Aorta (tissue), 5 donors: ENCODE data around the gene TSPAN18. TPM values are rescaled to one million over a fixed set of nuclear protein-coding genes. Genes with fewer than 3 reads are reported as not detected.

Source experiments
- ATAC-seq: fragments of 200-7000 bp; cut with Tn5 transposase; one replicate; pipeline ENCODE4 v1.9.1; 2022; ENCODE audit warnings: moderate library complexity; ENCODE audit not compliant: low FRiP score
- DNase-seq, 2 donors: peaks; one replicate each; pipeline ENCODE4 v3.0.0-alpha.2; 2020
- H3K27ac ChIP-seq, 2 donors: one replicate each; pipeline ENCODE4 v1.5.1; 2013; ENCODE audit warnings: low read length in 2 of 2, mild to moderate bottlenecking in 2 of 2, moderate library complexity in 2 of 2, control low read depth in 1 of 2, inconsistent platforms in 1 of 2, low read depth in 1 of 2
- H3K27me3 ChIP-seq, 2 donors: one replicate each; pipeline ENCODE4 v1.6.1; 2013; ENCODE audit warnings: control low read depth in 1 of 2, low read length in 1 of 2, mild to moderate bottlenecking in 1 of 2, moderate library complexity in 1 of 2; ENCODE audit not compliant: insufficient read depth in 2 of 2, control insufficient read depth in 1 of 2
- H3K36me3 ChIP-seq, 2 donors: one replicate each; pipeline ENCODE4 v1.6.1; 2013; ENCODE audit warnings: control low read depth in 1 of 2, low read length in 1 of 2, mild to moderate bottlenecking in 1 of 2; ENCODE audit not compliant: insufficient read depth in 2 of 2, control insufficient read depth in 1 of 2
- H3K4me1 ChIP-seq, 2 donors: one replicate each; pipeline ENCODE4 v1.6.1; 2013; ENCODE audit warnings: low read length in 2 of 2, control low read depth in 1 of 2, mild to moderate bottlenecking in 1 of 2, moderate library complexity in 1 of 2; ENCODE audit not compliant: insufficient read depth in 2 of 2, control insufficient read depth in 1 of 2
- H3K4me3 ChIP-seq, 2 donors: one replicate each; pipeline ENCODE4 v1.5.1; 2013; ENCODE audit warnings: low read length in 2 of 2, control low read depth in 1 of 2, mild to moderate bottlenecking in 1 of 2
- H3K9me3 ChIP-seq: one replicate; pipeline ENCODE4 v1.6.1; 2013; ENCODE audit warnings: mild to moderate bottlenecking, low read length; ENCODE audit not compliant: control insufficient read depth
- WGBS, 2 donors: extraction: QIAGEN DNeasy Blood & Tissue Kit; methylation state at CpG; one replicate each; pipeline ENCODE4 v1.1.7; 2013; 5-methylcytosine and 5-hydroxymethylcytosine counted together
- intact Hi-C, 2 donors: fragments of 100-400 bp; cut with DNase I; formaldehyde crosslinking; loops; one replicate each; pipeline versions ENCODE4 v1.14.2 to v1.15.0; 2022
- polyA plus RNA-seq, 2 donors: library from polyadenylated mRNA; stranded (reverse); fragments of 200-250 nt; gene quantifications; one replicate each; pipeline ENCODE4 v1.2.3, GENCODE V29; 2013
- total RNA-seq, 2 donors: library from RNA; stranded (reverse); fragmentation: NEBNext Ultra II Directional; extraction: Animal tissue kit (Norgen Biotek cat#: 25700); gene quantifications; one replicate each; pipeline ENCODE4 v1.2.1, GENCODE V29; 2021
- donor health status: healthy with polysubstance abuse.
- donor health status: Bipolar disorder and iron deficiency.
- donor health status: DM: no; HTN: no; CAD: no.
- donor health status: DM: no; HTN: no; CAD: no.
- donor health status: DM: yes; HTN: yes; CAD: no.

Gene TSPAN18
- total and polyA plus RNA-seq, 4 donors = 1.0 to 44.9 (median 18.0) TPM

DNA sequence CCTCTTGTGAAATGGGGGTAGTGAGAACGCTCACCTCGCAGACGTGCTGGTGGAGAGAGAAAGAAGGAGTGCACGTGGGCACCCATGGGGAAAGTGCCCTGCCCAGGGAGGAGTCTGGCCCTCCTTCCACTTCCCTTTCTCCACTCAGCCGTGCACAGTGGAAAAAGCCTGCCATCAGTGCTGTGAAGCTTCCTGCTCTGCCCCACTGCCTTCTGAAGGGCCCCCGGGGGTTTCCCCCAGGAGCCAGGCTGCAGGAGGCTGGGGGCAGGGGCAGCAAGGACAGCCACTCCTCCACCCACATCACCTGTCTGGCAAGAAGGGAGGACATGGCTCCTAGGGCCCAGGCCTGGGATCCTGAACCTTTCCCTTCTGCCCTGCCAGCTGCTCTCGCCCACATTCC lies 216.4 kb downstream of the TSPAN18 start:
- no peak overlapping the region for H3K27ac ChIP-seq
- no peaks in the 10 kb centered on the region for H3K9me3 ChIP-seq
- 87 to 89% methylated on average over 6 to 7 of the region's 7 CpGs for WGBS, 2 donors
- intact Hi-C loops = no loop called here
- peak in 1 of 2 donors; percentile 73 for DNase-seq
- no peaks in the 10 kb centered on the region for H3K4me1 ChIP-seq
- ATAC-seq = no peak
- H3K36me3 ChIP-seq = no peaks in the 10 kb centered on the region
- H3K4me3 ChIP-seq = no peak overlapping the region
- no peaks in the 10 kb centered on the region for H3K27me3 ChIP-seq

DNA sequence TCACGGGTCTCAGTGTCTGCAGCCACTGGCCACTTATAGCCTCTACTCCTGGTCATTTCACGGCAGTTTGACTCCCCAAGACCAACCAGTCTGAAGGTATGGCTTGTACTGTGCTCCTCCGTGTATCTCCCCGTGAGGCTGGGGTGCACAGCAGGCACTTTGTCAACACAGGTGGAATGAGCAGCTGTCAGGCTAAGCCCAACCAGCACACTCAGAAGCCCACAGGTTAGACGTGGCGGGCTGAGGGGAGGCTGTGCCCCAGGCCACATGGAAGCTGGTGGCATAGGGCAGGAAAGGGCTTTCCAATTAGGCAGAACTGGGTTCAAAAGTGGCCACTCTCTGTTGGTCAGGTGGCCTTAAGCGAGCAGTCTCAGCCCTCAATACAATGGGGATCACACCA lies 216.9 kb downstream of the TSPAN18 start:
- ATAC-seq = no peak

GRCh38 chr11:44944181-44944852 lies 217.6 kb downstream of the TSPAN18 start:
- 79 to 87% methylated on average over 7 of the region's 7 CpGs for WGBS, 2 donors
- H3K27ac ChIP-seq = no peak overlapping the region

More for the DNA sequence above, 216.9 kb downstream of the TSPAN18 start:
- DNase-seq = no peak
- intact Hi-C loops = no loop called here
- no peaks in the 10 kb centered on the region for H3K9me3 ChIP-seq
- H3K4me1 ChIP-seq = no peaks in the 10 kb centered on the region
- 90 to 91% methylated on average over 7 of the region's 7 CpGs for WGBS, 2 donors
- H3K4me3 ChIP-seq = no peak overlapping the region
- H3K36me3 ChIP-seq = no peaks in the 10 kb centered on the region
- H3K27me3 ChIP-seq = no peaks in the 10 kb centered on the region
- no peak overlapping the region for H3K27ac ChIP-seq

DNA sequence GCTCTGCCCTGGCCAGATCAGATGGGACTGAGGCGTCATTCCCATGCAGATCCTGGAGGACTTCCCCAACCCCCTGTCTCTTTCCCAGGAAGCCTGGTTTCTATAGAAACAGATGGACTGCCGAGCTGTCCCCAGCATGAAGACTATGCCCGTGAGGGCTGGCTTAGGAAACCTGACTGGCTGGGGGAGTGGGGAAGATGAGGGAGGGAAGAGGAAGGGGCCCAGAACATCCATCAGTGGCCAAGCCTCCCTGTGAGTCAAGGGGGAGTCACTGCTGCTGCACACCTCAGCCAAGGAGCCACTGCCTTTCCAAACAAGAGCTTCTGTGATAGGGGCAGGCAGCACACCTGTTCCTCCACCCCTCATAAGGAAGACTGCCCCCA lies 218.1 kb downstream of the TSPAN18 start:
- H3K27ac ChIP-seq = no peak overlapping the region

More at GRCh38 chr11:44944181-44944852, 217.6 kb downstream of the TSPAN18 start:
- Histone ChIP-seq H3K4me3 (no peak overlapping the region), H3K9me3 (no peaks in the 10 kb centered on the region), H3K27me3 (no peaks in the 10 kb centered on the region), H3K36me3 (no peaks in the 10 kb centered on the region), H3K4me1 (no peaks in the 10 kb centered on the region)
- intact Hi-C loops = no loop called here
- ATAC-seq = no peak
- no peak for DNase-seq

DNA sequence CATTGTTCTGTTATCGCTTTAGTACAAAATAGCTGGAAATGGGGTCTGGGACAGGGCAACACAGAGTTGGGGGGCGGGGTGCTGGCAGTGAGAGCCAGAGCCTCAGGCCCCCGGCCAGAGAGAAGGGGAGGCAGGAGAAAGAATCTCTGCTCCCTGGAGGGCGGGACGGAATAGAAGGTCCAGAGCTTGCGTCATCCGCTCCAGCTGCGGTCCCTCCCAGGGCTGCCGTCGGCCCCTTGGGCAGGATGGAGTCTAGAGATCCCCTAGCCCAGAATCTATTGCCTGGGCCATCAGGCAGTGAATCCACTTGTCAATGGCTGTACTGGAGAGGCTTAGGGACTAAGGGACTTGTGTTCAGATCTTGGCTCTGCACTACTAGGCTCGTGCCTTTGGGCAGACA lies 218.9 kb downstream of the TSPAN18 start:
- Histone ChIP-seq H3K9me3 (no peaks in the 10 kb centered on the region), H3K4me3 (no peak overlapping the region), H3K36me3 (no peaks in the 10 kb centered on the region), H3K27me3 (no peaks in the 10 kb centered on the region), H3K27ac (no peak overlapping the region), H3K4me1 (no peaks in the 10 kb centered on the region)
- DNase-seq (no peak), ATAC-seq (no peak)
- WGBS, 2 donors = 91 to 95% methylated on average over 11 of the region's 11 CpGs
- intact Hi-C loops = no loop called here

More for the DNA sequence above, 218.1 kb downstream of the TSPAN18 start:
- no peak overlapping the region for H3K4me3 ChIP-seq
- intact Hi-C loops = no loop called here
- H3K27me3 ChIP-seq = no peaks in the 10 kb centered on the region
- WGBS, 2 donors = 52 to 65% methylated on average over 3 of the region's 3 CpGs
- H3K9me3 ChIP-seq = no peaks in the 10 kb centered on the region
- no peaks in the 10 kb centered on the region for H3K4me1 ChIP-seq
- ATAC-seq (no peak), DNase-seq (no peak)
- no peaks in the 10 kb centered on the region for H3K36me3 ChIP-seq

DNA sequence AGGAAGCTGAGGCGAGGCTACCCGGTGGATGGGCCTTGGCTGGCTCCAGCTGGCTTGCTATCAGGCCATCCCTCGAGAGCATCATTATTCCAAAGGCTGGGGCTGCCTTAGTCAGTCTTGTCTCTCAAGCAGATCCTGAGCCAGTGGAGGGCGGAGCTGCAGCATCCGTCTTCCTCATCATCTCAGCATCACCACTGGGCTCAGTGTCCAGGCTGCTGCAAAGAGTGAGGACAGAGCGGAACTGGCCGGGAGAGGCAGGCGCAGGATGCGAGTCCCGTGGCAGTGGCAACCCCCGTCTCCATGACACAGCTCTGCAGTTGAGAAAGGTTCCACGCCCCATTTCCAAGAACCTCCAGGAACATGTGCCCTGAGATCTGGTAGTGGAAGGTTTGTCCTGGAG lies 219.5 kb downstream of the TSPAN18 start:
- Histone ChIP-seq H3K4me3 (no peak overlapping the region), H3K27me3 (no peaks in the 10 kb centered on the region), H3K27ac (no peak overlapping the region), H3K9me3 (no peaks in the 10 kb centered on the region), H3K36me3 (no peaks in the 10 kb centered on the region), H3K4me1 (no peaks in the 10 kb centered on the region)
- WGBS, 2 donors = 89 to 91% methylated on average over 12 of the region's 12 CpGs
- DNase-seq (peak; percentile 74 to 85), ATAC-seq (peak; percentile 58)
- intact Hi-C loops = no loop called here

- 71 to 72% methylated on average over 9 of the region's 9 CpGs for WGBS, 2 donors
Observed at GRCh38 chr11:44947114-44947513, 220.4 kb downstream of the TSPAN18 start.

DNA sequence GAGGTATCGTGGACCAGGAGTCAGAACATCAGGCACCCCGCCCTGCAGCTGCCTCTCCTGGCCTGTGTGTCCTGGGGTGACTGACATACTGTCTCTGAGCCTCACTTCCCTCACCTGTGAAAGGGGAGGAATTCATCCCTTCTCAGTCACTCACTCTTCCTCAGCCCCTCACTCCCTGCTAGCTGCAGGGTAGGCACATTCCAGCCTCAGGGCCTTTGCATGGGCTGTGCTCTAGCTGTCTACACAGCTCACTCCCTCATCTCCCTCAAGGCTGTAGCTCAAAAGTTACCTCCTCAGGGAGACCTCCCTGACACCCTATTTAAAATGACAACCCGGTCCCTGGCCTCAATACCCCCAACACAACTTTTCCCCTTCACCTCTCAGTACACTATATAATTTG lies 221.4 kb downstream of the TSPAN18 start:
- intact Hi-C loops = no loop called here
- no peak overlapping the region for H3K27ac ChIP-seq
- H3K27me3 ChIP-seq = no peaks in the 10 kb centered on the region
- H3K9me3 ChIP-seq = no peaks in the 10 kb centered on the region
- no peaks in the 10 kb centered on the region for H3K36me3 ChIP-seq
- 96 to 100% methylated on average over 3 of the region's 3 CpGs for WGBS, 2 donors
- H3K4me1 ChIP-seq = no peaks in the 10 kb centered on the region
- DNase-seq (no peak), ATAC-seq (no peak)
- H3K4me3 ChIP-seq = no peak overlapping the region

More at GRCh38 chr11:44947114-44947513, 220.4 kb downstream of the TSPAN18 start:
- intact Hi-C loops = no loop called here
- H3K36me3 ChIP-seq = no peaks in the 10 kb centered on the region
- no peaks in the 10 kb centered on the region for H3K27me3 ChIP-seq
- DNase-seq (no peak), ATAC-seq (no peak)
- no peak overlapping the region for H3K4me3 ChIP-seq
- H3K4me1 ChIP-seq = no peaks in the 10 kb centered on the region
- H3K9me3 ChIP-seq = no peaks in the 10 kb centered on the region
- H3K27ac ChIP-seq = no peak overlapping the region
